Keratinocyte (primary cell): ENCODE data around the gene AHNAK. TPM values are rescaled to one million over a fixed set of nuclear protein-coding genes. Genes with fewer than 3 reads are reported as not detected.

Source experiments
- DNase-seq: peaks from one replicate; pipeline ENCODE4 v3.0.0-alpha.2; 2011; ENCODE audit warnings: low read depth, missing footprints, low spot score
- FAIRE-seq: peaks from 2 replicates; lab custom pipeline; 2011; peaks lifted over from hg19 to GRCh38; lab: Jason Lieb, UNC
- H2AFZ ChIP-seq: 2 replicates; pipeline ENCODE4 v1.6.0; 2012; ENCODE audit warnings: low read length, control low read depth, inconsistent platforms; ENCODE audit not compliant: control insufficient read depth
- H3K27ac ChIP-seq: 2 replicates; pipeline ENCODE4 v1.5.1; 2011; ENCODE audit warnings: low read length; ENCODE audit not compliant: control insufficient read depth, insufficient read depth
- H3K27me3 ChIP-seq: 3 replicates; pipeline ENCODE4 v1.6.0; 2011; ENCODE audit warnings: low read length; ENCODE audit not compliant: control insufficient read depth, insufficient read depth; ENCODE audit errors: extremely low read depth
- H3K36me3 ChIP-seq, 2 experiments: 2 replicates in 1 of 2; 3 replicates in 1 of 2; pipeline ENCODE4 v1.5.1; 2011; ENCODE audit warnings: low read length in 2 of 2, mild to moderate bottlenecking in 1 of 2; ENCODE audit not compliant: control insufficient read depth in 2 of 2, insufficient read depth in 2 of 2; ENCODE audit errors: extremely low read depth in 1 of 2
- H3K4me1 ChIP-seq: 3 replicates; pipeline ENCODE4 v1.5.1; 2011; ENCODE audit warnings: low read length; ENCODE audit not compliant: control insufficient read depth, insufficient read depth; ENCODE audit errors: extremely low read depth
- H3K4me2 ChIP-seq: 3 replicates; pipeline ENCODE4 v1.6.0; 2011; ENCODE audit warnings: low read depth, low read length; ENCODE audit not compliant: control insufficient read depth, insufficient read depth; ENCODE audit errors: extremely low read depth
- H3K4me3 ChIP-seq, 3 experiments: fragments of 200-600 bp in 1 of 3; sonication (generic) in 1 of 3; 2 replicates in 2 of 3; 3 replicates in 1 of 3; pipeline ENCODE4 v1.5.1; 2011 to 2016; ENCODE audit warnings: low read length in 3 of 3, mild to moderate bottlenecking in 3 of 3, control low read depth in 2 of 3, inconsistent platforms in 1 of 3, low read depth in 1 of 3, mixed read lengths in 1 of 3, mixed run types in 1 of 3, moderate library complexity in 1 of 3; ENCODE audit not compliant: control insufficient read depth in 2 of 3, insufficient read depth in 2 of 3; ENCODE audit errors: extremely low read depth in 1 of 3
- H3K79me2 ChIP-seq: 2 replicates; pipeline ENCODE4 v1.6.0; 2012; ENCODE audit warnings: low read length; ENCODE audit not compliant: control insufficient read depth, insufficient read depth
- H3K9ac ChIP-seq: 3 replicates; pipeline ENCODE4 v1.6.0; 2011; ENCODE audit warnings: low read length; ENCODE audit not compliant: control insufficient read depth, insufficient read depth; ENCODE audit errors: extremely low read depth
- H3K9me1 ChIP-seq: 3 replicates; pipeline ENCODE4 v1.6.0; 2011; ENCODE audit warnings: low read length; ENCODE audit not compliant: control insufficient read depth, insufficient read depth; ENCODE audit errors: extremely low read depth
- H3K9me3 ChIP-seq: 2 replicates; pipeline ENCODE4 v1.5.1; 2012; ENCODE audit warnings: low read depth, low read length; ENCODE audit not compliant: control insufficient read depth
- H4K20me1 ChIP-seq: 3 replicates; pipeline ENCODE4 v1.6.0; 2011; ENCODE audit warnings: low read length; ENCODE audit not compliant: control insufficient read depth, insufficient read depth; ENCODE audit errors: extremely low read depth
- CTCF ChIP-seq, 3 experiments: IDR thresholded peaks in 1 of 3; conservative IDR thresholded peaks in 1 of 3; optimal IDR thresholded peaks in 1 of 3; 2 replicates in 2 of 3; 3 replicates in 1 of 3; pipeline versions ENCODE3 to v1.5.1; 2011; ENCODE audit warnings: low read length in 3 of 3, mild to moderate bottlenecking in 3 of 3, moderate library complexity in 2 of 3, control low read depth in 1 of 3, inconsistent platforms in 1 of 3; ENCODE audit not compliant: insufficient read depth in 2 of 3; ENCODE audit errors: extremely low read depth in 1 of 3
- EZH2 ChIP-seq: IDR thresholded peaks from one replicate; pipeline ENCODE4 v1.6.1; 2012; ENCODE audit warnings: inconsistent platforms, mild to moderate bottlenecking, low read length, moderate library complexity
- dilution Hi-C: fragments of 300-500 bp; cut with MboI; formaldehyde crosslinking; loops from one replicate; pipeline ENCODE4 v1.7.0; 2020; ENCODE audit warnings: low sequenced_read_pairs; ENCODE audit not compliant: extremely low pct_ligation_motif_present
- polyA plus RNA-seq, 5 experiments: library from polyadenylated mRNA; depleted of rRNA in 3 of 5; stranded (reverse) in 3 of 5; stranded (forward) in 1 of 5; unstranded in 1 of 5; fragments of >200 nt; gene quantifications; 1 replicate in 1 of 5; 2 replicates in 3 of 5; 3 replicates in 1 of 5; pipeline versions ENCODE4 v1.2.1 to v1.2.3, GENCODE V29; 2011 to 2012; ENCODE audit warnings: missing spikeins in 2 of 5, low read depth in 1 of 5, low replicate concordance in 1 of 5

Gene AHNAK
- polyA plus RNA-seq, 1 donor (not counting 4 experiments of a cell fraction or from before 2014, with no cell fraction given): 220 TPM

- dilution Hi-C loops: no loop called here
- no peaks in the 10 kb centered on the region for H3K9me3 ChIP-seq
- no peaks in the 10 kb centered on the region for H3K79me2 ChIP-seq
- H3K36me3 ChIP-seq: no peaks in the 10 kb centered on the region
- H3K27me3 ChIP-seq: no peaks in the 10 kb centered on the region
- H3K4me3 ChIP-seq: no peak overlapping the region
- H3K4me2 ChIP-seq: peak overlapping the region; percentile 27
- peak overlapping the region; percentile 61 for H2AFZ ChIP-seq
- TF ChIP-seq CTCF (optimal IDR thresholded peaks at IDR 0.05 in 1 of 3, IDR thresholded peaks at IDR 0.05 in 1 of 3, conservative IDR thresholded peaks at IDR 0.05 in 1 of 3; ENCODE audit: extremely low read depth in 1 of 3, insufficient read depth in 2 of 3, low read length in 3 of 3): peak; percentile 52 to 84 (median 73)
- TF ChIP-seq EZH2: no peak
- DNase-seq: peak; percentile 63
- peak overlapping the region; percentile 6 for H3K9ac ChIP-seq
- FAIRE-seq: no peak
- no peaks in the 10 kb centered on the region for H4K20me1 ChIP-seq
- H3K4me1 ChIP-seq: peaks cover 32% of the 10 kb centered on the region
- peak overlapping the region; percentile 72 for H3K27ac ChIP-seq
- peaks cover 2% of the 10 kb centered on the region for H3K9me1 ChIP-seq
These were observed 49.3 kb downstream of the AHNAK start for GRCh38 chr11:62497132-62497801.

GRCh38 chr11:62496676-62497075, 49.9 kb downstream of the AHNAK start:
- TF ChIP-seq EZH2: no peak
- no peak for TF ChIP-seq CTCF (optimal IDR thresholded peaks at IDR 0.05 in 1 of 3, IDR thresholded peaks at IDR 0.05 in 1 of 3, conservative IDR thresholded peaks at IDR 0.05 in 1 of 3; ENCODE audit: extremely low read depth in 1 of 3, insufficient read depth in 2 of 3, low read length in 3 of 3)
- Histone ChIP-seq H3K9ac (no peak overlapping the region), H4K20me1 (no peaks in the 10 kb centered on the region), H3K27ac (peak overlapping the region; percentile 72), H3K4me1 (peaks cover 32% of the 10 kb centered on the region), H3K4me2 (no peak overlapping the region), H3K9me3 (no peaks in the 10 kb centered on the region), H3K36me3 (no peaks in the 10 kb centered on the region), H3K9me1 (peaks cover 2% of the 10 kb centered on the region), H2AFZ (no peak overlapping the region), H3K27me3 (no peaks in the 10 kb centered on the region), H3K4me3 (no peak overlapping the region), H3K79me2 (no peaks in the 10 kb centered on the region)
- no peak for DNase-seq
- dilution Hi-C loops: no loop called here
- FAIRE-seq: no peak
